ENCODE results near the gene ADAM19. TPM values are rescaled to one million over a fixed set of nuclear protein-coding genes. Genes with fewer than 3 reads are reported as not detected.

ADAM19 gene
- 9.4 TPM for total RNA-seq
- long read RNA-seq, partial matches to known transcripts: 2 of 6 reads
- long read RNA-seq, other reads (novel, unspliced or antisense): 3 of 6 reads

- DNase-seq (ENCODE audit: low spot score): no peak
Measured at GRCh38 chr5:157575381-157576020, at the start of gene ADAM19. Gene ADAM19 (minus strand): TSS chr5:157575775. CDS start chr5:157575696, 79 bp downstream.

- DNase-seq (ENCODE audit: low spot score): no peak
Measured at GRCh38 chr5:157624144-157624543, 48.6 kb upstream of the ADAM19 start.

- no peak for DNase-seq (ENCODE audit: low spot score)
Measured at GRCh38 chr5:157620776-157621175, 45.2 kb upstream of the ADAM19 start.

GRCh38 chr5:157618191-157618765 lies 42.7 kb upstream of the ADAM19 start:
- DNase-seq (ENCODE audit: low spot score): no peak

GRCh38 chr5:157616785-157617184 lies 41.2 kb upstream of the ADAM19 start:
- no peak for DNase-seq (ENCODE audit: low spot score)

- no peak for DNase-seq (ENCODE audit: low spot score)
Measured at GRCh38 chr5:157613385-157614245, 38.0 kb upstream of the ADAM19 start.

- DNase-seq (ENCODE audit: low spot score): no peak
Measured at GRCh38 chr5:157612581-157612980, 37.0 kb upstream of the ADAM19 start.

GRCh38 chr5:157611571-157612476 lies 36.2 kb upstream of the ADAM19 start:
- DNase-seq (ENCODE audit: low spot score): no peak

- no peak for DNase-seq (ENCODE audit: low spot score)
Measured at GRCh38 chr5:157610990-157611389, 35.4 kb upstream of the ADAM19 start.

- no peak for DNase-seq (ENCODE audit: low spot score)
Measured at GRCh38 chr5:157608972-157609565, 33.5 kb upstream of the ADAM19 start.

- DNase-seq (ENCODE audit: low spot score): no peak
Measured at GRCh38 chr5:157607371-157608161, 32.0 kb upstream of the ADAM19 start.

- no peak for DNase-seq (ENCODE audit: low spot score)
Measured at GRCh38 chr5:157606046-157606445, 30.5 kb upstream of the ADAM19 start.

- no peak for DNase-seq (ENCODE audit: low spot score)
Measured at GRCh38 chr5:157603333-157604190, 28.0 kb upstream of the ADAM19 start.

- no peak for DNase-seq (ENCODE audit: low spot score)
Measured at GRCh38 chr5:157602505-157602904, 26.9 kb upstream of the ADAM19 start.

GRCh38 chr5:157600252-157600651 lies 24.7 kb upstream of the ADAM19 start:
- DNase-seq (ENCODE audit: low spot score): no peak

- DNase-seq (ENCODE audit: low spot score): no peak
Measured at GRCh38 chr5:157599565-157599964, 24.0 kb upstream of the ADAM19 start.

- no peak for DNase-seq (ENCODE audit: low spot score)
Measured at GRCh38 chr5:157598350-157598936, 22.9 kb upstream of the ADAM19 start.

GRCh38 chr5:157597277-157597676 lies 21.7 kb upstream of the ADAM19 start:
- DNase-seq (ENCODE audit: low spot score): no peak

Measured in mesenteric fat pad (tissue), 1 donor.